IPS-18a (cell line): ENCODE data around the gene DSTN.

Experiments used
- H3K27ac ChIP-seq: one replicate; pipeline ENCODE4 v1.5.1; 2013; ENCODE audit warnings: low read length
- H3K27me3 ChIP-seq: one replicate; pipeline ENCODE4 v1.6.1; 2013; ENCODE audit warnings: mild to moderate bottlenecking, low read length; ENCODE audit not compliant: control insufficient read depth, insufficient read depth
- H3K36me3 ChIP-seq: one replicate; pipeline ENCODE4 v1.6.1; 2013; ENCODE audit warnings: low read depth, low read length; ENCODE audit not compliant: control insufficient read depth
- H3K4me1 ChIP-seq: one replicate; pipeline ENCODE4 v1.6.1; 2013; ENCODE audit warnings: low read depth, low read length; ENCODE audit not compliant: control insufficient read depth
- H3K4me3 ChIP-seq: one replicate; pipeline ENCODE4 v1.5.1; 2013; ENCODE audit warnings: low read length
- H3K9ac ChIP-seq: one replicate; pipeline ENCODE4 v1.6.1; 2013; ENCODE audit warnings: mild to moderate bottlenecking, low read length, moderate library complexity
- H3K9me3 ChIP-seq: one replicate; pipeline ENCODE4 v1.6.1; 2013; ENCODE audit warnings: low read depth, low read length; ENCODE audit not compliant: control insufficient read depth

Gene DSTN

GRCh38 chr20:17630151-17630805 lies 60.4 kb downstream of the DSTN start:
- Histone ChIP-seq H3K36me3 (peaks cover 54% of the 10 kb centered on the region), H3K4me3 (no peak overlapping the region), H3K9me3 (no peaks in the 10 kb centered on the region), H3K27me3 (no peaks in the 10 kb centered on the region), H3K4me1 (no peaks in the 10 kb centered on the region), H3K27ac (no peak overlapping the region), H3K9ac (no peak overlapping the region)

DNA sequence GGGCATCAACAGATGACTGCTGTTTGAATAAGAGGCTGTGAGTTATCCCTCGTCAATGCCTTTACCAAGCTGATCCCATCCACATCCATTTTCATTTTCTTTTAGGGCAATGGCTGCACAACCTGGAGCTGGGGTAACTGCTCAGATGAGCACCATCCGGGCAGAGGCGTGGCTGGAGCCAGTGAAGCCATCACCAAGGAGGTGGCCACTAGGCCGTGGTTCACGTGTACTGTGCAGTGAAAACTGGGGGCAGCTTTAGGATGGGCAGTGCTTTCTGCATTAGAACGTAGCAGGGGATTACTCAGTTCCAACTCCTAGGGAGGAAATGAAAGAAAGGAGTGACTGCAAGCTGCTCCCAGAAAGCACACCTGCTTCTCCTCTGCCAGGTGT lies 60.9 kb downstream of the DSTN start:
- Histone ChIP-seq H3K27me3 (no peaks in the 10 kb centered on the region), H3K4me3 (no peak overlapping the region)

DNA sequence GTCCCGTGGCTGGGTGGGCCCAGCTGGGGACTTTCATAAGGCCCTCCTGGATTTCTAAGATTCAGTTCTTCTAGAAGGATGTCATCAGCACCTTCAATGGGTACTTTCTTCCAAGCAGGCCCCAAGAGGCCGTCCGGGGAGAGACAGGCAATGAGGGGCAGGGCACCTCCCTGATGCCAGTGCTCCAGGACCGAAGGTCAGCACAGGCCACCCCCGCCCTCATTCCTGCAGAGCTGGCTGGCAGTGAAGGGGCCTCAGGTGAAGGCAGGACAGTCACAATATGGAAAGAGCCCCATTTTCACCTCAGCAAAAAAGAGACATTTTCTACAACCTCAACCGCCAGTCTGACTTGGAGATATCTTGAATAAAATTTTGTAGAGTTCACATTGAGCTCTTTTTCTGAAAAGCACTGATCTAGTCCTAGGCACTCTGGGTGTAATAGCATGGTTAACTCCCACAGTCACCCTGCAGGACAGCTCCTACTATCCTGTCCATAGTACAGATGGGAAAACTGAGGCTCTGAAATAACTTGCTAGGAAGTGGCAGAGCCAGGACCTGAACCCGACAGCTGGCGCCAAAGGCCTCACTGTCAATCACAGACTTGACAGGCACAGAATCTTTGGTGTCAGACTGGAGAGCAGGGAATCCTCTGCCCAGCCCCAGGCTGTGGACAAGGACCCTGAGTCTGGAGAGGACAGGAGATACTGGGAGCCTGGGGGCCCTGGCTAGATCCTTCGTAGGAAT lies 61.9 kb downstream of the DSTN start:
- Histone ChIP-seq H3K27ac (no peak overlapping the region), H3K9me3 (no peaks in the 10 kb centered on the region), H3K4me1 (peaks cover 5% of the 10 kb centered on the region), H3K4me3 (no peak overlapping the region), H3K27me3 (no peaks in the 10 kb centered on the region), H3K36me3 (peaks cover 54% of the 10 kb centered on the region), H3K9ac (no peak overlapping the region)

More for the DNA sequence above, 60.9 kb downstream of the DSTN start:
- Histone ChIP-seq H3K9ac (no peak overlapping the region), H3K27ac (no peak overlapping the region), H3K4me1 (no peaks in the 10 kb centered on the region), H3K36me3 (peaks cover 56% of the 10 kb centered on the region), H3K9me3 (no peaks in the 10 kb centered on the region)

GRCh38 chr20:17633221-17633849 lies 63.5 kb downstream of the DSTN start:
- Histone ChIP-seq H3K36me3 (peaks cover 46% of the 10 kb centered on the region), H3K9ac (no peak overlapping the region), H3K27me3 (no peaks in the 10 kb centered on the region), H3K27ac (no peak overlapping the region), H3K9me3 (no peaks in the 10 kb centered on the region), H3K4me1 (peaks cover 7% of the 10 kb centered on the region), H3K4me3 (no peak overlapping the region)

GRCh38 chr20:17633850-17634500 lies 64.1 kb downstream of the DSTN start:
- no peaks in the 10 kb centered on the region for H3K27me3 ChIP-seq
- no peaks in the 10 kb centered on the region for H3K9me3 ChIP-seq
- H3K4me3 ChIP-seq = no peak overlapping the region
- no peak overlapping the region for H3K27ac ChIP-seq
- peaks cover 48% of the 10 kb centered on the region for H3K36me3 ChIP-seq
- H3K4me1 ChIP-seq = peaks cover 7% of the 10 kb centered on the region
- no peak overlapping the region for H3K9ac ChIP-seq

DNA sequence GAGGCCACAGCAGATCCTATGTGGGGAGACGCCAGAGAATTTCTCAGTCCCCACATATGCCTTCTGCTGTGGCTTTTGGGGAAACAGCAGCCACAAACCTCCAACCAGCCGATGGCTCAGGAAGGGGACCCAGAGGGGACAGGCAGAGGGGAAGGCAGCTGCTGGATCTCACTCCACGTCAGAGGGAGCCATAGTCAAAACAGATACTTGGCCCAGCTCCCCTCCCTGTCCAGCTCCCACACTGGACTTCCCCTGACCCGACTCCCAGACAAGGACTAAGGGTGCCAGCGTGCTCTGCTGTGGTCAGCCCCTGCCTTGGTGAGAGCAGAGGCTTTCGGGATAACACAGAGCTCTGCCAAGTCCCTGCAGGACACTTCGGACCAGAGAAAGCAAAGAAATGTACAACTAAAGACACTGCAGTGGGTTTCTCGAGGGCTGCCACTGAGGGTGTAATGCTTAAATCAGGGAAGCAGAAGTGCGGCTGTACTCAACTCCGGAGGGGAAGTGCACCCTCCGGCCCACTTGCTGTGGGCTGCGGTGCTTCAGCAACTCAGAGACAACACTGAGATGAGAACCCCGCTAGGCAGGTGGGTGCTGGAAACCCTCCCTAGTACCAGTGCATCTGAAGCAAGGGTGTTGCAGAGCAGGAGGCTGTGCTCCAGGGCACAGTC lies 64.9 kb downstream of the DSTN start:
- Histone ChIP-seq H3K36me3 (peaks cover 52% of the 10 kb centered on the region), H3K4me1 (peaks cover 7% of the 10 kb centered on the region), H3K27ac (no peak overlapping the region), H3K9me3 (no peaks in the 10 kb centered on the region), H3K27me3 (no peaks in the 10 kb centered on the region), H3K9ac (no peak overlapping the region), H3K4me3 (no peak overlapping the region)

- no peak overlapping the region for H3K27ac ChIP-seq
- H3K36me3 ChIP-seq = peaks cover 47% of the 10 kb centered on the region
- no peaks in the 10 kb centered on the region for H3K9me3 ChIP-seq
- H3K4me3 ChIP-seq = no peak overlapping the region
- H3K9ac ChIP-seq = no peak overlapping the region
- H3K27me3 ChIP-seq = no peaks in the 10 kb centered on the region
- peaks cover 7% of the 10 kb centered on the region for H3K4me1 ChIP-seq
These were observed 65.7 kb downstream of the DSTN start for GRCh38 chr20:17635332-17636244.

- no peak overlapping the region for H3K27ac ChIP-seq
- H3K27me3 ChIP-seq = no peaks in the 10 kb centered on the region
- H3K4me1 ChIP-seq = peaks cover 7% of the 10 kb centered on the region
- peaks cover 46% of the 10 kb centered on the region for H3K36me3 ChIP-seq
- H3K9ac ChIP-seq = no peak overlapping the region
- H3K4me3 ChIP-seq = no peak overlapping the region
- no peaks in the 10 kb centered on the region for H3K9me3 ChIP-seq
These were observed 66.9 kb downstream of the DSTN start for GRCh38 chr20:17636523-17637412.

DNA sequence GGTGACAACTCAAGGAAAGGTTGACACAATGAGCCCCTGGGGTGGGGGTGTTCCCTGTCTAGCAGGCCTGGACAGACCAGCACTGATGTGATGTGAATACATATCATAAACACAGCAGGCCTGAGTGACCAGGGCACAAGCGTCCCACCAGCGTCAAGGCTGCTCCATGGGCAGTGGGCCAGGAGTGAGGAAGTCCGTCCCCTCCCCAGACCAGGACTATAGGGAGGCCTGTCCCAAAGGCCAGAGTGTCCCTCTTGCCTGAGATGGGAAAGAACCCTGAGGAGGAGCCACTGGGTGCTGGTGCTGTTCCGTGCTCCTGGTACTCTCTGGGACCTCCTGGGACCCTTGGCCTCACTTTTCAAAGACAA lies 67.5 kb downstream of the DSTN start:
- Histone ChIP-seq H3K36me3 (peaks cover 45% of the 10 kb centered on the region), H3K4me3 (no peak overlapping the region)

More for the DNA sequence above, 67.5 kb downstream of the DSTN start:
- H3K4me1 ChIP-seq = peaks cover 7% of the 10 kb centered on the region
- H3K27me3 ChIP-seq = no peaks in the 10 kb centered on the region
- H3K9me3 ChIP-seq = no peaks in the 10 kb centered on the region
- no peak overlapping the region for H3K27ac ChIP-seq
- no peak overlapping the region for H3K9ac ChIP-seq
